GM12891 (cell line): ENCODE results near the gene DEDD2.

Experiments
- POLR2A ChIP-seq: IDR thresholded peaks from 2 replicates; pipeline ENCODE4 v1.6.1; 2011; ENCODE audit warnings: low read depth, low read length, control low read depth
- POLR2AphosphoS5 ChIP-seq: IDR thresholded peaks from 2 replicates; pipeline ENCODE4 v1.6.1; 2011; ENCODE audit warnings: low read depth, low read length, control low read depth
- POU2F2 ChIP-seq: IDR thresholded peaks from 2 replicates; pipeline ENCODE4 v1.6.1; 2011; ENCODE audit warnings: low read depth, mild to moderate bottlenecking, control low read depth, low read length, moderate library complexity
- SPI1 ChIP-seq: IDR thresholded peaks from 2 replicates; pipeline ENCODE4 v1.6.1; 2011; ENCODE audit warnings: low read depth, low read length, control low read depth
- TAF1 ChIP-seq: IDR thresholded peaks from 2 replicates; pipeline ENCODE4 v1.6.1; 2011; ENCODE audit warnings: low read depth, low read length, control low read depth

DNA sequence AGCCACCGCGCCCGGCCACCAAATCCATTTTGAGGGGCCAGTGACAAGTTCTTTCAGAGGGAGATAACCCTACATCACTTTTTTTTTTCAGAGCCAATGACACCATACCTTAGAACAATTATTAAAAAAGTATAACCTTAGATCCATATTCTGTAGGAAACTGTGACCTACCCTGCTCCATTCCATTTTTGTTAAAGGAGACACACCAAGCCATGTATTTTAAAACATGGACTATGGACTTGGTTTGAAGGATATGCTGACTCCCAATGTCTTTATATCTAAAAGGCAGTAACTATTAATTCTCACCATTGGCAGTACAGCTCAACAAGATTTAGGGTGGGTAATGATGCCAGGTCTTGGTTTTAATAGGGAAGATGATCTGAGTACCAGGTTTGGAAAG, 23.8 kb upstream of the DEDD2 start:
- TF ChIP-seq POLR2A (no peak), POLR2AphosphoS5 (no peak), TAF1 (no peak), SPI1 (no peak), POU2F2 (no peak)
